CD4-positive, alpha-beta T cell (primary cell): ENCODE results near the gene ZNF132. TPM values are rescaled to one million over a fixed set of nuclear protein-coding genes. Genes with fewer than 3 reads are reported as not detected.
A peak's percentile ranks its signal among the peaks of the same experiment; 100 is the strongest.
"Not testable (repeated sequence)": the region's sequence is repeated elsewhere in the genome, so short reads cannot be mapped to it uniquely, and the experiment has no call there.

ENCODE experiments used
- ATAC-seq: fragments of 200-7000 bp; cut with Tn5 transposase; one replicate; pipeline ENCODE4 v1.10.0; 2022; ENCODE audit warnings: mild to moderate bottlenecking; ENCODE audit not compliant: poor library complexity
- CTCF ChIA-PET: fragments of 350-600 bp; sonication (Branson Sonifier 250); formaldehyde crosslinking; loops from one replicate; lab custom pipeline; 2021; ENCODE audit warnings: antibody characterized with exemption, inconsistent platforms; lab: Charles Lee
- POLR2A ChIA-PET: fragments of 350-600 bp; sonication (Branson Sonifier 250); formaldehyde crosslinking; loops from one replicate; lab custom pipeline; 2021; ENCODE audit warnings: antibody characterized with exemption, inconsistent platforms; lab: Charles Lee
- DNase-seq, 14 experiments: peaks; one replicate each; pipeline ENCODE4 v3.0.0-alpha.2; 2013 to 2020; ENCODE audit warnings: mixed read lengths in 2 of 14
- H3K27ac ChIP-seq, 2 donors: one replicate each; pipeline versions ENCODE4 v1.5.1 to v1.7.0; 2013; ENCODE audit warnings: low read length in 2 of 2, low read depth in 1 of 2, mild to moderate bottlenecking in 1 of 2
- H3K27me3 ChIP-seq, 2 experiments: 1 replicate in 1 of 2; 2 replicates in 1 of 2; pipeline versions ENCODE4 v1.6.1 to v1.7.0; 2013; ENCODE audit warnings: low read length in 2 of 2, control low read depth in 1 of 2, mild to moderate bottlenecking in 1 of 2, moderate library complexity in 1 of 2; ENCODE audit not compliant: insufficient read depth in 2 of 2, control insufficient read depth in 1 of 2
- H3K36me3 ChIP-seq: one replicate; pipeline ENCODE4 v1.6.1; 2013; ENCODE audit warnings: low read length, control low read depth; ENCODE audit not compliant: insufficient read depth
- H3K4me1 ChIP-seq: one replicate; pipeline ENCODE4 v1.6.1; 2013; ENCODE audit warnings: low read length, control low read depth; ENCODE audit not compliant: insufficient read depth
- H3K4me3 ChIP-seq: one replicate; pipeline ENCODE4 v1.5.1; 2013; ENCODE audit warnings: mild to moderate bottlenecking, low read length, moderate library complexity
- H3K9me3 ChIP-seq, 2 experiments: 1 replicate in 1 of 2; 2 replicates in 1 of 2; pipeline versions ENCODE4 v1.6.1 to v1.7.0; 2013; ENCODE audit warnings: low read length in 2 of 2, mild to moderate bottlenecking in 2 of 2, control low read depth in 1 of 2, moderate library complexity in 1 of 2; ENCODE audit not compliant: control insufficient read depth in 1 of 2, insufficient read depth in 1 of 2
- H3K27ac Mint-ChIP-seq: one replicate; pipeline ENCODE4 v1.8.0; 2020; ENCODE audit warnings: mixed read lengths
- H3K27me3 Mint-ChIP-seq: one replicate; pipeline ENCODE4 v1.8.0; 2021; ENCODE audit warnings: mixed read lengths
- H3K36me3 Mint-ChIP-seq: one replicate; pipeline ENCODE4 v1.8.0; 2021; ENCODE audit warnings: low read depth, mixed read lengths
- H3K4me1 Mint-ChIP-seq: one replicate; pipeline ENCODE4 v1.8.0; 2021; ENCODE audit warnings: low read depth, mixed read lengths
- H3K4me3 Mint-ChIP-seq: one replicate; pipeline ENCODE4 v1.8.0; 2020; ENCODE audit warnings: mild to moderate bottlenecking, mixed read lengths
- H3K9me3 Mint-ChIP-seq: one replicate; pipeline ENCODE4 v1.8.0; 2020; ENCODE audit warnings: mixed read lengths
- CTCF ChIP-seq: fragments of 200-600 bp; IDR thresholded peaks from one replicate; pipeline ENCODE4 v1.8.0; 2022; ENCODE audit warnings: antibody characterized with exemption, mild to moderate bottlenecking
- intact Hi-C, 2 experiments: fragments of 100-400 bp; cut with DNase I in 1 of 2; cut with micrococcal nuclease in 1 of 2; formaldehyde crosslinking; loops; one replicate each; pipeline versions ENCODE4 v1.15.1 to v1.9.0; 2023 to 2025; cut with DNase I, micrococcal nuclease
- total RNA-seq, 174 experiments: library from RNA in 2 of 174; stranded (reverse) in 2 of 174; gene quantifications; one replicate each; pipeline ENCODE4 v1.2.3 and lab custom pipeline; 2021 to 2026

Gene ZNF132
- total RNA-seq, 2 experiments from 2014 or later = 1.0 to 1.4 TPM

GRCh38 chr19:58471736-58472135 lies 31.8 kb upstream of the ZNF132 start:
- no peak overlapping the region for H3K27ac ChIP-seq
- no peak for DNase-seq
- H3K4me3 Mint-ChIP-seq = no peak overlapping the region
- H3K9me3 ChIP-seq = no peaks in the 10 kb centered on the region
- ChIA-PET POLR2A (no interaction called here), CTCF (no interaction called here)
- intact Hi-C loops = no loop called here
- no peak for ATAC-seq
- H3K36me3 Mint-ChIP-seq = peaks cover 41% of the 10 kb centered on the region
- TF ChIP-seq CTCF = no peak
- H3K27ac Mint-ChIP-seq = no peak overlapping the region
- no peaks in the 10 kb centered on the region for H3K27me3 Mint-ChIP-seq
- peaks cover 29% of the 10 kb centered on the region for H3K36me3 ChIP-seq
- no peak overlapping the region for H3K4me3 ChIP-seq
- H3K27me3 ChIP-seq = no peaks in the 10 kb centered on the region
- H3K4me1 Mint-ChIP-seq = peaks cover 38% of the 10 kb centered on the region
- no peaks in the 10 kb centered on the region for H3K9me3 Mint-ChIP-seq
- peaks cover 32% of the 10 kb centered on the region for H3K4me1 ChIP-seq

- H3K27me3 ChIP-seq = not testable (repeated sequence)
Observed at GRCh38 chr19:58470837-58471543, 31.0 kb upstream of the ZNF132 start.

DNA sequence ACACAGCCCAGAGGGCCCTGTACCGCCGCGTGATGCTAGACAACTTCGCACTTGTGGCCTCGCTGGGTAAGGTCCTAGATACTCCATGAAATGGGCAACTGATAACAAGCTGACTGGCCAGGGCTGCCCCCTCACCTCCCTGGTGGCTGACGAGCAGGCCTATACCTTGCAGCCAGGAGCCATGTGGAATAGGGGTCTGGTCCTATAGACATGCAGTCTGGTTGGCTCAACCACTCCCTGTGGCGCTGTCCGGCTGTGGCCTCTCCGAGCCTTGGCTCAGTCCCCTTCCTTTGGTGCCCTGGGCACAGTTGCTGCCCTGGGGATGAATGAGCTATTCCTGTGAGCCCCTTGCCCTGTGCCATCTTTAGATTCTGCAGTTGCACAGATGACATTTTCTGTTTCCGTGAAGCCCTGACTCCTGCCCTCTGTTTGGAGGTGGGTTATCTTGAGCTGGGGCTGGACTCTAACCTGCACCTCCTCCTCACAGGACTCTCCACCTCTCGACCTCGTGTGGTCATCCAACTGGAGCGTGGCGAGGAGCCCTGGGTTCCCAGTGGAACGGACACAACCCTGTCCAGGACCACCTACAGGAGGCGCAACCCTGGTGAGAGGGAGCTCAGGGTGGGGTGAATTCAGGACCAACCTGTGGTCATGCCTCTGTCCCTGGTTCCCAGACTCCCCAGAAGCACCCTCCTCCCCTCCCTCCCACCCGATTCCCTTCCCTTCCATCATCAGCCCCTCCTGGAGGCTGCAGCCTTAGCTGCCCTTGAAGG lies 29.5 kb upstream of the ZNF132 start:
- H3K4me1 ChIP-seq = peaks cover 20% of the 10 kb centered on the region
- ATAC-seq = no peak
- Mint-ChIP-seq H3K36me3 (peaks cover 35% of the 10 kb centered on the region), H3K27me3 (no peaks in the 10 kb centered on the region), H3K27ac (peak overlapping the region; percentile 39), H3K4me3 (peak overlapping the region; percentile 93), H3K9me3 (no peaks in the 10 kb centered on the region), H3K4me1 (peaks cover 25% of the 10 kb centered on the region)
- no peak overlapping the region for H3K4me3 ChIP-seq
- H3K36me3 ChIP-seq = peaks cover 29% of the 10 kb centered on the region
- no peaks in the 10 kb centered on the region for H3K9me3 ChIP-seq
- intact Hi-C loops = loop anchor here in 1 of 2 experiments (5.0 kb wide), 1 partner anchor 82 kb away; the partner anchor contains the start of gene RPS5
- ChIA-PET POLR2A (interaction anchor here (0.7 kb wide), 1 partner anchor 29 kb away, joined by 3 read pairs; no protein-coding TSS in a partner anchor), CTCF (interaction anchor here (1.5 kb wide), 1 partner anchor 50 kb away, joined by 3 read pairs; the partner anchor contains the start of gene ZBTB45)
- DNase-seq = no peak
- H3K27ac ChIP-seq = no peak overlapping the region
- H3K27me3 ChIP-seq = no peaks in the 10 kb centered on the region
- no peak for TF ChIP-seq CTCF

More at GRCh38 chr19:58470837-58471543, 31.0 kb upstream of the ZNF132 start:
- H3K36me3 Mint-ChIP-seq = peaks cover 38% of the 10 kb centered on the region
- peaks cover 39% of the 10 kb centered on the region for H3K4me1 Mint-ChIP-seq
- DNase-seq, ATAC-seq, H3K4me3 ChIP-seq, POLR2A ChIA-PET, H3K9me3 Mint-ChIP-seq, intact Hi-C loops, H3K4me3 Mint-ChIP-seq, H3K27ac ChIP-seq, CTCF ChIA-PET, H3K27me3 Mint-ChIP-seq, H3K9me3 ChIP-seq: not testable (repeated sequence)
- H3K36me3 ChIP-seq = peaks cover 29% of the 10 kb centered on the region
- H3K27ac Mint-ChIP-seq = peak overlapping the region; percentile 44
- H3K4me1 ChIP-seq = peaks cover 31% of the 10 kb centered on the region
